Midbrain (tissue), 1 donor: ENCODE measurements around the gene NOTCH1.
A peak's percentile ranks its signal among the peaks of the same experiment; 100 is the strongest.

Experiments used
- DNase-seq: peaks from one replicate; lab custom pipeline; 2025; lab: John Stamatoyannopoulos, UW

NOTCH1 gene

DNA sequence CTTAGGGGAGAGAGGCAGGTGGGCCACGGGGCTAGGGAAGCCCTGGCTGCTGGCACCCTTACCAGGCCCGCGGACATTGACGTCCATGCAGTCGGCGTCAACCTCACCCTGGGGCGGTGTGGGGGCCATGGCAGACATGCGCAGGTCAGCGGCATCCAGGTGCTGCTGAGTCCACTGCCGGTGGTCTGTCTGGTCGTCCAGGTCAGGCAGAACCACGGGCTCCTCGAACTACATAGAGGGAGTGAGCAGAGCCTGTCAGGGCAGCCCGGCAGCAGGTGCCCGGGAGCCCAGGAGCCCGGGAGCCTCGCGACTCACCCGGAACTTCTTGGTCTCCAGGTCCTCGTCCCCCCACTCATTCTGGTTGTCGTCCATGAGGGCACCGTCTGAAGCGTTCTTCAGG lies 44.2 kb downstream of the NOTCH1 start:
- DNase-seq, result no peak

DNA sequence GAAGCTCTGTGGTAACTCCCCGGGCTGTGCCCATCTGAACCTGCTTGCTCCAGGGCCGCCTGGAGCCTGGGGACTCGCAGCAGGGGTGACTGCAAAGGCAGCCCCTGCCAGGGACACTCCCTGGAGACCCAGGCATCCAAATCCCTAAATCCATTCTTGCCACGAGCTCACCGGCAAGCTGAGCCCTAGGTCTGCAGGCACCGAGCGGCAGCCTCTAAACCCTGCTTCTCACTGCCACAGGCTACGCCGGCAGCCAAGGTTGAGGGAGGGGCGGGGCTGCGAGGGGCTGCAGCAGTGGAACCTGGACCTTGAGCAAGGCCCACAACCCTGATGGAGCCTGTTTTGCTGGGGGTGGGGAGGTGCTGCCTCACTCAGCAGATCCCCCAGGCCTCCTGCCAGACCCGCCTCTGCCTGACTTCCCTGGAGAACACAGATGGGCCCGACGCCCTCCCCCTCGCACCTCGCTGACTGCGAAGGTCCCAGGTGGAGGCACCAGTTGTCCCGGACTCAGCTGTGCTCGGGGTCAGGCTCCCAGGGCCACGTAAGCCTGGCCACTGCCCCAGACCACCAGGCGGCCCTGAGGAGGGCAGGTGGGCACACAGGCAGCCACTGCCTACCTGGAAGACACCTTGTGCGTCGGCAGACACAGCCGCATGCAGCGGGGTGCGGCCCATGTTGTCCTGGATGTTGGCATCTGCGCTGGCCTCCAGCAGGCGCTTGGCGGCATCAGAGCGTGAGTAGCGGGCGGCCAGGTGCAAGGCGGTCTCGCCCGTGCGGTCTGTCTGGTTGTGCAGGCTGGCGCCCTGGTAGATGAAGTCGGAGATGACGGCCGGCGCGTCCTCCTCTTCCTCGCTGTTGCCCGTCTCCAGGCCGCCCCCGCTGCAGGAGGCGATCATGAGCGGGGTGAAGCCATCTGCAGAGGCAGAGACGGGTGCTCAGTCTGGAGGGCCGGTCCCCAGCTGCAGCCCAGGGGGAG lies 45.6 kb downstream of the NOTCH1 start:
- no peak for DNase-seq

DNA sequence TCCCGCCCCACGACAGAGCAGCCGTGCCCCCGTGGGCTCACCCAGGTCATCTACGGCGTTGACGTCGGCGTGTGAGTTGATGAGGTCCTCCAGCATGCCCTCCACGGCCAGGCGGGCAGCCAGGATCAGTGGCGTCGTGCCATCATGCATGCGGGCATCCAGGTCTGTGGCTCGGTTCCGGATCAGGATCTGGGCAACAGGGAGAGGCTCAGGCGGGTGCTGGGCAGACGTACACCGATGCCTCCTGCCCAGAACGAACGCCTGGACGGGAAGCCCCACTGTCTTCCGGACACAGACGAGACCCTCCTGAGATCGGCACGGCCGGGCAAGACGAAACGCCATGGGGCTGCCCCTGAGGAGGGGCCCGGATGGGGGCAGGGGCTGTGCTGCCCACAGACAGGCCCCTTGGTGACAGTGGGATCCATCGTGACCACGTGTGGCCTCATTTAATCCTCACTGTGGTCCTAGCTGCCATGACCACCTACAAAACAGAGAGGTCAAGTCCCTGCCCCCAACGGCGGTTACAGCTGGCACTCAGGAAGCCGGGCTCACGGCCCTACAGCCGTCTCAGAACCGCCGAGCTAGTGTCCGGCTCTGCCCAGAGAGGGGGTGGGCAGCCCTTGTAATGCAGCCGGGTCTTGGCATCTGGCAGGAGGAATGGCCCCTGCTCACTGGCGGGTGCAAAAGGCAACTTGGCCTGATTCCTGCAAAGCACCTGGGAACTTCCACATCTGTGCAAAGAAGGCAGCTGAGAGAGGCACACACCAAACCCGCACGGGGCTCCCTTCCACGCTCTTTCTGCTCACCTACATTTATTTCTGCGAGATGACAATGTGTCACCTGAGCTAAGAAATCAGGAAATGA lies 46.5 kb downstream of the NOTCH1 start:
- DNase-seq, result peak; percentile 3

DNA sequence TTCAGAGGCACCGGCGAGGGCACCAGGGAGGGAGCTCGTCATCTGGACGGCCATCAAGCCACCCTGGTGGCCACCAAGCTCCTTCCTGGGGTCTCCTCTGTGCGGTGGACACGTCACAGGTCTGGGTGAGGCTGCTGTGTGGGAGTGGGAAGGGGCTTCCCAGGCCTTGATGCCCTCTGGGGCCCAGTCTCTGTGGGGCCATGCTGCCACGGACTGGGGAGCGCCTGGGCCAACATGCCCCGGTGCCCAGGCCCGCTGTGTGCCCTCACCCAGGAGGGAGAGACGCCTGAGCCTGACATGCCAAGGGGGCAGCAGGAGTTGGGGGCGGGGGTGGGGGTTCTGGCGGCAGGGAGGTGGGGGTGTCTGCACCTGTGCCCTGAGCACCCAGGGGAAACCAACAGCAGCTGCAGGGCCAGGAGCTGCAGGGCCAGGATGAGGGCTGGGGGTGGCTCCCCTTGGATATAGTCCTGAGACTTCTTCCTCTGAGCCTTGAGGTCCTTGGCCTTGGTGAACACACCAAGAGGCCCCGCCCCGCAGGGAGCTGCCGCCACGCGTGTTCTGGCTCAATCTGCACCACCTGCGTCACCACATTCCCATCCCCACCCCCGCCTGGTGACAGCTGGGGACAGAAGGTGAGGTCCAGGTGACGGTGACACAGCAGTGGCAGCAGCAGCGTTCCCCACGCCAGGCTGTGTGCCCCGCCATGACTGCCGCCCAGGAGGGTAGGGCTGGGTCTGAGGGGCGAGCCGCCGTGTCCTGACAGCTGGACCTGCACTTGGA lies 47.7 kb downstream of the NOTCH1 start:
- no peak for DNase-seq

DNA sequence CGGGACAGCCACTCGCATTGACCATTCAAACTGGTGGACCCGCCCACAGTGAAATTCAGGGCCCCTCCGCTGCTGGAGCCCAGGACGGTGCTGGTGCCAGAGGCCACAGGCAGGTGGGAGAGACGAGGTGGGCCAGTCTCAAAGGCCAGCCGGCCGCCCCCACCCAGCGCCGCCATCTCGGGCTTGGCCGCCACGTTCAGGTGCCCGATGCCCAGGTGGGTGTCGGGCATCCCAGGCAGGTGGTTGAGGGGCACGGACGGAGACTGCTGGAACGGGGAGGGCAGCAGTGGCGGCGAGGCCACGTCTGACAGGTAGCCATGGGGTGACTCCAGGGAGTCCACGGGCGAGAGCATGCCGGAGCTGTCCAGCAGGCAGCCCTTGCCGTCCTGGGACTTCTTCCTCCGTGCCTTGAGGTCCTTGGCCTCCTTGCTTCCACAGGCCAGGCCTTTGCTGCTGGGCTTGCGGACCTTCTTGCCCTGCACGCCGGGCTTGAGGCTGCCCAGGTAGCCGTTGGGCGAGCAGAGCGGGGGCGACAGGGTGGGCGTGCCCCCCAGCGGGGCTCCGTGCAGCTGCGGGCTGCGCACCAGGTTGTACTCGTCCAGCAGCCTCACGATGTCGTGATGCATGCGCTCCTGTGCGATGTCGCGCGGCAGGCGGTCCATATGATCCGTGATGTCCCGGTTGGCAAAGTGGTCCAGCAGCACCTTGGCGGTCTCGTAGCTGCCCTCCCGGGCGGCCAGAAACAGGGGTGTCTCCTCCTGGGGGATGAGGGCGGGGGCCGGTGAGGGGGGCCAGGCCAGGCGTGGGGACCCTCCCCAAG lies 48.8 kb downstream of the NOTCH1 start:
- no peak for DNase-seq

DNA sequence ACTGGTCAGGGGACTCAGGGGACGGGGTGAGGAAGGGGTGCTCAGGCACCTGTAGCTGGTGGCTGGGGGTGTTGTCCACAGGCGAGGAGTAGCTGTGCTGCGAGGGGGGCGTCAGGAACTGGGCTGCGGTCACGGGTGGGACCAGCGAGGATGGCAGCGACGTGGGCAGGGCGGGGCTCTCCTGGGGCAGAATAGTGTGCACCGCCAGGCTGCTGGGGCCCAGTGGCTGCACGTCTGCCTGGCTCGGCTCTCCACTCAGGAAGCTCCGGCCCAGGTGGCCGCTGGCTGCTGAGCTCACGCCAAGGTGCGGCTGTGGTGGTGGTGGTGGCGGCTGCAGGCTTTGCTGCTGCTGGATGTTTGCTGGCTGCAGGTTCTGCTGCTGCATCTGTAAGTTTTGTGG lies 49.7 kb downstream of the NOTCH1 start:
- DNase-seq, result no peak

DNA sequence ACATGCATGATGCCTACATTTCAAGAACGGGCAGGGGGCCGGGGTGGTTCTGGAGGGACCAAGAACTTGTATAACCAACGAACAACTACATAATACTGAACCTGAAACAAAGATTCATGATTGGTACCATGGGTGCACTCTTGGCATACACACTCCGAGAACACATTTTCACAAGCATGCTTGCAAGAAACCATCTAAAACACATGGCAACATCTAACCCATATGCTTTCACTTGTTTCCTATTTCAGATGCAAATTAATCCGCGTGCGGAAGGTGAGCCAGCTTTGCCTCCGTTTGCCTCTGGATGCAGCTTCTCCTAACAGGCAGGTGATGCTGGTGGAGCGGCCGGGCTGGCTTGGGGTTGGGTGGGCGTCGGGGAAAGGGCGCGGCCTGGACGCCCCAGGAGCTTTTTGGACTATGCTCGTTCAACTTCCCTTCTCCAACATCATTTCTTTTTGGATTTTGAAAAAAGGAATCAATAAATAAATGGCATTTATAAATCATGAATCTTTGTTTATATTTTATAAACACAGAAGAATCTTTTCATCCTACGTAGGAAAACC lies 50.5 kb downstream of the NOTCH1 start:
- DNase-seq, result no peak

DNA sequence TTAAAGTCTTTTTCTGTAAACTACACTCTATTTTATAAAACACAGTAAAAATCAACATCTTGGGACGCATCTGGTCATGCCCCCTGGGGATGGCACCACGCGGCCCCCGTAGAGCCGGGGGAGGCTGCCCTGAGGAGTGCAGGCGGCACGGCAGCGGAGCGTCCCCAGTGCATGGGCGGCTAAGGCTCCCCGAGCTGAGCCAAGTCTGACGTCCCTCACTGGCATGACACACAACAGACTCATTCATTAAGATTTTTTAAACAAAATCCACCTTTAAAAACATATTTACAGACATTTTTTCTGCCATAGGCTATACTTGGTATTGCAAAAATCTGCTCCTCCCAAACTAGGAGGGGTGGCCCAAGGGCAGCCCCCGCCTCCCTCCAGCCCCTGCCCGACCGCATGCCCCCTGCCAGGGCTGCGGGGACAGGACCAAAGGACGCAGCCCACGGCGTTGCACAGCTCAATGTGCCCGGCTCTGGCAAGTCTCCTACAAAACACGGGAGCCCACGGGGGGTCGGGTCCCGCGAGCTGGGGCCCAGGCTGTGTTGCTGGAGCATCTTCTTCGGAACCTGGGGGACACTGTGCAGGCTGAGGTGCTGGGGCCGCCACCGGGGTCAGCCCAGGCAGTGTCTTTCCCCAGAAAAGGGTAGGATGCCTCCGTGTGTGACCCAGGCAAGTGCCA lies 51.2 kb downstream of the NOTCH1 start:
- DNase-seq, result peak; percentile 17

DNA sequence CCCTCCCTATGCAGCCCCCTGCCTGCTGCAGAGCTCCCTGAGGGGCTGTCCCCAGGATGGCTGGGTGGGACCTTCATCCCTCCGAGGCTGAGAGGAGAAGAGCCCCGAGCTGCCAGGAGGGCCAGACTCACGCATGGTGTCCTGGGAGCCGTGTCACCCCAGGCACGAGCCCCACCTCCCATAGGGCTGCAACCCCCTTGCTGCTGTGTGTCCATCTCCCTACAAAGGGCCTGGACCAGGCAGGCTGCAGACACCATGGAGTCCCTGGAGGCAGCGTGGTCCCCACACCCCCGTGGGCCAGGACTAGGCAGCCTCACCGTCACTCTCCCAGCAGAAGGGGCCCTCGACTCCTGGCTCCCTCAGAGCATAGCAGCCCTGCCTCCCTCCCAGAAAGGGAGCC lies 51.8 kb downstream of the NOTCH1 start:
- DNase-seq, result no peak

DNA sequence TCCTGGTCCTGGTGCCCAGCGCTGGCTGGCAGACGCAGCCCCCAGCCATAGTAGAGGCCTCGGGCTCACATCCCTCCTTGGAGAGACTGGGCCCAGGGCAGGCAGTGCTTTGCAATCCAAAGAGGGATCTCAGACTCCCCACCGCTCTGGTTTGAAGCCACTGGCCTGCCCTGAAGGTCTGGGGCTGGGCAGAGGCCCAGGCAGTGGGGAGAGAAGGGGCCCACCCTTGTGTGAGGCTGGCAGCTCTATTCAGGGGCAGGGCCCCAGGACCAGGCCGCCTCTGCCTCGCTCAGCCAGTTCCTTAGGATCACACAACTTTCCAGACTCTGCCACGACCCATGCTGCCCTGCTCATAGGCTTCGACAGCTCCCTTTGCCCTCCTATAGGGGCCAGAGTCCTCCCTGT lies 52.3 kb downstream of the NOTCH1 start:
- peak; percentile 25 for DNase-seq

DNA sequence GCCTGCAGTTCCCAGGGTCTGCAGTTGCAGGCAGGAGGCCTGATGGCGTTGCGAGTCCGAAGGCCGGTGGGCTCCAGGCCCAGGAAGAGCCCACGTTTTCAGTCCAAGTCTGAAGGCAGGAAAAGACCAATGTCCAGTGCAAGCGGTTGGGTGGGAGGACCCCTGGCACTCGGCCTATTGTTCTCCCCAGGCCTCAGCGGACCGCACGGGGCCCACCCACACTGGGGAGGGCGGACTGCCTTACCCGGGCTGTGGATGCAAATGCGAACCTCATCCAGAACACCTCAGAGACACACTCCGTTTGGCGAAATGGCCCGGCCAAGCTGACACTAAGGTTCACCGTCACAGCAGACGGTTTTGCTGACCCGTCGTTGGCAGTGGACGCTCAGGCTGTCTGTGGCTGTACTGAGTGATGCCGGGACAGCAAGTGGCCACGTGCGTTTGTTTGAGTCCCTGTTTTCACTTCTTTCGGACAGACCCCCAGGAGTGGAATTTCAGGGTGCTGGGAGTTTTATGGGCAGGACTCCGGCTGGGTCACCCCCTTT lies 52.8 kb downstream of the NOTCH1 start:
- no peak for DNase-seq

DNA sequence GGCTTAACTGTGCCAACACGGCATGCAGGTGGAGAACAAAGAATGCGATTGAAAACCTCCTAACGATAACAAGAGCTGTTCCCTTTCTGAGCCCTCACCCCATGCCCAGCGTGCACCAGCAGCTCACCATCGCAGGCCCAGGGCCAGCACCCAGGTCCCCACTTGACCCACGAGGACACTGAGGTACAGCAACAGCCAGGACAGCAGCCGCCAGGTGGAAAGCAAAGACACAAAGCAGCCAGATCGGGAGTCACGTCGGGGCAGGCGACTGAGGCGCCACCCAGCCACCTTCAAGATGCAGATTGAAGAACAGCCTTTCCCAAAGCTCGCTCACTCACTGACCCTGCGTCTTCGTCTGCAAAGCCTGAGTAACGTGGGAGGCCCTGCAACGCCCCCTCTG lies 56.1 kb downstream of the NOTCH1 start:
- no peak for DNase-seq

DNA sequence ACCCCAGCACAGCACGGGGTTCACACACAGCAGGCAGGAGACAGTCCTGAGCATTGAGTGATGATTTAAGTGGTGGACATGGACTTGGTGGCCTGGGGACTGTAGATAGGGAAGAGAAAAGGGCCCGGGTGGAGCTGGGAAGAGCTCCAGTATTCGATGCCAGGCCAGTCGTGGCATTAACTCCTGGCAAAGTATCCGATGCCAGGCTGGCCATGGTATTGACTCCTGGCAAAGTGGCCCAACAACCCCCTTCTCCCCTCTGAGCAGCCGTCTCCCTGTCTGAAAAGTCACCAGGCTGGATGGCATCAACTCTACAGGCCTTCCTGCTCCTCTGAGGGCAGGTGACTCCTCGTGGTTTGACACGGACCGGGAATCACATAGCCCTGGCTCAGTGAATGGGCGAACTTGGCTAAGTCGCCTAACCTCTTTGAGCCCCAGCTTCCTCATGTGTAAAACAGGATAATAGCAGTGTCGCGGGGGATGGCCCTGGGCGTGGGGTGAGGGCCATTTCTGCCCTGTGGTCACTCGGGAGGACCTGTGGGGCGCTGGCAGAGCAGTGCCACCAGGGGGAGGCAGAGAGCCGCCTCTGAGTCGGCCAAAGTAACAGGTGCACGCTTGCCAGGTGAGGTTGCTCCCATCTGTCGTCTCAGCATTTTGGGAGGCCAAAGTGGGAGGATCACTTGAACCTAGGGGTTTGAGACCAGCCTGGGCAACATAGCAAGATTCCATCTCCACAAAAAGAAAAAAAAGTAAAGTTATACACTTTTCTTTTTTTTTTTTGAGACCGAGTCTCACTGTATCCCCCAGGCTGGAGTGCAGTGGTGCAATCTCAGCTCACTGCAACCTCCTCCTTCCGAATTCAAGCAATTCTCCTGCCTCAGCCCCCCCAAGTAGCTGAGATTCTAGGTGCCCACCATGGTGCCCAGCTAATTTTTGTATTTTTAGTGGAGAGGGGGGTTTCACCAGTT lies 57.3 kb downstream of the NOTCH1 start:
- DNase-seq, result peak; percentile 39

DNA sequence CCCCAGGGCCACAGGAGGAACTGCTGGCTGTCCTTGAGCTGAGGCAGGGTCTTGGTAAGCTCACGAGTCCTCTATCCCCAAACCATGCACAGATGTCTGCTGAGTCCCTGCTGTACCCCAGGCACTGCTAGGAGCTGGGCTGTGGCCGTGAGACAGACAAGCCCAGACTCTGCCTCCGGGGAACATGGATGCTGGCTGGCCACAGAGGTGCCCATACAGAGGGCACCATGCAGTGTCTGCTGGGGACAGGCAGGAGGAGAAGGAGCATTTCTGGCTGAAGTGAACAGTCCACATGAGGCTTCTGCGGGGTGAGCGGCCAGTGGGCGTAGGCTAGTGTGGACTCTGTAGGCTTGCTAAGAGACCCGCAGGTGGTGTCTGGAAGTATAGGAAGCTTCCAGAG lies 58.2 kb downstream of the NOTCH1 start:
- DNase-seq, result no peak

DNA sequence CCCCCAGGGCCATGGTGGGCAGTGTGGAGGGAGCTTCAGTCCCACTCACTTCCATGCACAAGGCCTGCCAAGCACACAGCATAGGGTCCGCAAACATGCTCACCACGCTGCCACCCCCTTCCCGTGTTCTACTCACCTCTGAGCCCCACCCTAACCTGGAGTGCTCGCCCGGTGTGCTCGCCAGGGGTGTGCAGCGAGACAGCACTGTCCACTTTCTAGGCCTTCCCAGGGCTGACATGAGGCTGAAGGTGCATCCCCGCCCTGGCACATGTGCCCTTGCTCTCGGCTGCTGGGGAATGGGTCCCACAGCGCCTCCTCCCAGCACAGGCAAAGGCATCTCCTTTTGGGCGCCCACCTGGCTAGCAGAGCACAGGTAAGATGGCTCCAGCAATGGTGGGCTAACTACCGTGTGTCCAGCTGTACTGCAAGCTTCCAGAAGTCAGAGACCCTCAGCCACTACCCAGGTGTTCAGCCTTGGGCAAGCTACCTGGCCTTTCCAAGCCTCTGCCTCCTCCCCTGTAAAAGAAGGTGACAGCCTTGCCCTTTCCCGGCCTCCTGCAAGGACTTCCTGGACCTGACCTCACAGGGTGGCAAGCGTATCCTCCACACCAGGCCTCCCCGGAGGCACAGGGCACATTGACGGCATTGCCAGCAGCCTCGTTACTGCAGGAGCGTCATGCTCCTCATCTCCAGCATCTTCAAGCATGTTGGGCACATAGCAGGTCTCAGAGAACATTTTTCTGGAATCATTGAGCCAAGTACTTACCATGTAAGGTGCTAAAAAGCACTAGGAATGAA lies 58.8 kb downstream of the NOTCH1 start:
- no peak for DNase-seq

DNA sequence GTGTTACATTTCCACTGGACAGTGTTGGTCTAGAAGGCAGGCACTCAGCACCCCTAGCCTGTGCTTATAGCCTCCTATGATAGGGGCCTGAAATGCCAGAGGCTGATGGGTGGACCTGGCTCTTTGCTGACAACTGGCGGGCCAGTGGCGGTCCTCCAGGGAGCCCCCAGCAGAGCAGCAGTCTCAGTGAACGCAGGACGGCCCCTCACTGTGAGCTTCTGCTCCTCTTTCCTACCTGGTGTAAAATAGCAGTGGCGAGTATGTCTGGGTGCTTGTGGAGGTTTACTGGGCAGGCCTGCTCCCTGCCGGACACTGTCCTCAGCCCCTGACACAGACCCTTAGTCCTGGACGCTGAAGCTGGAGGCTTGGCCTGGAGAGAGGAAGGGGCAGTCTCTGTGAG lies 59.7 kb downstream of the NOTCH1 start:
- DNase-seq, result no peak

DNA sequence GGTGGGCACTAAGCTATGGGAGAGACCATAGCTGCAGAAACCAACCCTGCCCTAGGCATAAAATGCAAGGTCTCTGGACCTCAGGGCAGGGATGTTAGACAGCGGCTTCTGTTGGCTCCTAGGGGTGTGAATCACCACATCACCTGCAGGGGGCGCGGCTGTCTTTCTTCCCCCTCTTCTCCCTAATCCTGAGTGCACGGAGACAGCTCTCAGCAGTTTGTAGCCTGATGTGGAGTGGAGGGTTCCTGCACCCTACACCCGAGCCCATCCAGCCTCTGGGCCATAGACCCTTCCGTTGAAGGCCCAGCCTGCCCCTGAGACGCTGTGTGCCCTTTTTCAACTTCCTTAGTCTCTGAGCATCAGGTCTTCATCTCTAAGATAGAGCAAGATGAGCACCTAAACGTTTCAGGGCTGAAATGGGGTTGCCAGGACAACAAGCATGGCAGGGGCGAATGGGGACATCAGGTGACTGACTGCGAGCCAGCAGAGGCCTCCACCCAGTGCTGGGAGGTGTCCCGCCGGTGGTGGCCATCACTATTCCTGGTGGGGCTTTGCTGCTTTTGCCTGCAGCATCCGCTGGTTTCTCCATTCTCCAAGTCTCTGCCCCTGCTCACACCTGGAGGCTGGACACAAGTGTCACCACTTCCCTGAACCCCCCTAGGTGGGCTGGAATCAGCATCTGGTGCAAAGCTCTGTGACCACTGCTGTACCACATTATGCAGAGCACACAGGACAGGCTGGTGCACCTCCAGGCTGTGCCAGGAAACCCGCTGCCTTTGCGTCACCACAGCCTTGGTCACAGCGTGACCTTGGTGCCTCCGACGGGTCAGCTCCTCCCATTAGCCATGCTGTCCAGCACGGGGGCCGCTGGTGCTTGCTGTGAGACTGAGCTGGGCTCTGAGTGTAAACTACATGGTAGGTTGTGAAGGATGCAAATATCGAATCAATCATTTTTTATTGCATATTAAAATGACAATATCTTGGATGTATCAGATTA lies 60.5 kb downstream of the NOTCH1 start:
- DNase-seq, result peak; percentile 75
